ENCODE results near the gene CYS1.

GRCh38 chr2:10019602-10020400, 60.4 kb downstream of the CYS1 start:
- TF ChIP-seq POLR2A (IDR thresholded peaks at IDR 0.05; ENCODE audit: extremely low read depth, insufficient read length) = no peak
- TF ChIP-seq CTCF (IDR thresholded peaks at IDR 0.05; ENCODE audit: low read depth, low read length) = no peak

Data from NB4 (cell line).